Ishikawa (cell line): ENCODE results near the gene PLPP2.
A peak's percentile ranks its signal among the peaks of the same experiment; 100 is the strongest.

Experiments
- CEBPB ChIP-seq: IDR thresholded peaks from 2 replicates; pipeline ENCODE4 v1.6.1; 2012
- CREB1 ChIP-seq: IDR thresholded peaks from 2 replicates; pipeline ENCODE4 v1.6.1; 2012; ENCODE audit warnings: low read depth
- EGR1 ChIP-seq: IDR thresholded peaks from 2 replicates; pipeline ENCODE4 v1.6.1; 2012
- EP300 ChIP-seq: IDR thresholded peaks from 2 replicates; pipeline ENCODE4 v1.6.1; 2012; ENCODE audit warnings: borderline replicate concordance
- FOXM1 ChIP-seq: IDR thresholded peaks from 2 replicates; pipeline ENCODE4 v1.6.1; 2012; ENCODE audit warnings: low read depth, borderline replicate concordance
- MAX ChIP-seq: IDR thresholded peaks from 2 replicates; pipeline ENCODE4 v1.6.1; 2012
- NFIC ChIP-seq: IDR thresholded peaks from 2 replicates; pipeline ENCODE4 v1.6.1; 2012
- RAD21 ChIP-seq: IDR thresholded peaks from 2 replicates; pipeline ENCODE4 v1.6.1; 2012; ENCODE audit warnings: low read depth
- REST ChIP-seq: IDR thresholded peaks from 2 replicates; pipeline ENCODE4 v1.6.1; 2012; ENCODE audit warnings: low read depth, mild to moderate bottlenecking
- TAF1 ChIP-seq: IDR thresholded peaks from 2 replicates; pipeline ENCODE4 v1.6.1; 2012; ENCODE audit warnings: low read depth, mild to moderate bottlenecking
- TCF12 ChIP-seq: IDR thresholded peaks from 2 replicates; pipeline ENCODE4 v1.6.1; 2012; ENCODE audit warnings: low read depth
- TEAD4 ChIP-seq: IDR thresholded peaks from 2 replicates; pipeline ENCODE4 v1.6.1; 2012
- USF1 ChIP-seq: IDR thresholded peaks from 2 replicates; pipeline ENCODE4 v1.6.1; 2012
- YY1 ChIP-seq: IDR thresholded peaks from 2 replicates; pipeline ENCODE4 v1.6.1; 2012; ENCODE audit warnings: low read depth
- ZBTB7A ChIP-seq: IDR thresholded peaks from 2 replicates; pipeline ENCODE4 v1.6.1; 2012; ENCODE audit warnings: low read depth

Gene PLPP2

GRCh38 chr19:280541-281009, 10.6 kb downstream of the PLPP2 start:
- TF ChIP-seq FOXM1 (no peak), RAD21 (no peak), CEBPB (no peak), CREB1 (no peak), EGR1 (no peak), TEAD4 (no peak)

GRCh38 chr19:279656-280055, 11.5 kb downstream of the PLPP2 start:
- TF ChIP-seq YY1: no peak
- TF ChIP-seq MAX: no peak
- no peak for TF ChIP-seq TCF12

- TF ChIP-seq CEBPB (no peak), FOXM1 (no peak), RAD21 (no peak), ZBTB7A (no peak), CREB1 (no peak), TAF1 (no peak), MAX (no peak), NFIC (no peak), REST (no peak), EP300 (no peak), YY1 (no peak), TEAD4 (no peak), TCF12 (no peak), EGR1 (no peak), USF1 (no peak)
Observed at GRCh38 chr19:279231-279630, 12.0 kb downstream of the PLPP2 start.

- TF ChIP-seq TEAD4 (no peak), REST (peak; percentile 73), EP300 (no peak), CREB1 (no peak), RAD21 (no peak), TAF1 (no peak), EGR1 (no peak)
Observed at GRCh38 chr19:277581-278165, 13.5 kb downstream of the PLPP2 start.

GRCh38 chr19:277131-277530, 14.1 kb downstream of the PLPP2 start:
- TF ChIP-seq ZBTB7A: no peak
- no peak for TF ChIP-seq FOXM1
- TF ChIP-seq CREB1: no peak
- no peak for TF ChIP-seq RAD21

- TF ChIP-seq YY1: no peak
- no peak for TF ChIP-seq ZBTB7A
- no peak for TF ChIP-seq TEAD4
- no peak for TF ChIP-seq FOXM1
- no peak for TF ChIP-seq CEBPB
- TF ChIP-seq EP300: no peak
- no peak for TF ChIP-seq NFIC
- no peak for TF ChIP-seq USF1
- TF ChIP-seq TCF12: no peak
- TF ChIP-seq MAX: no peak
- TF ChIP-seq RAD21: no peak
- no peak for TF ChIP-seq REST
Observed at GRCh38 chr19:275958-276646, 15.1 kb downstream of the PLPP2 start.
